Right ventricle myocardium inferior (tissue), 1 donor: ENCODE measurements around the gene SYT5. TPM values are rescaled to one million over a fixed set of nuclear protein-coding genes. Genes with fewer than 3 reads are reported as not detected.
"Not testable (repeated sequence)": the region's sequence is repeated elsewhere in the genome, so short reads cannot be mapped to it uniquely, and the experiment has no call there.

Experiments
- ATAC-seq: fragments of 200-7000 bp; cut with Tn5 transposase; one replicate; pipeline ENCODE4 v1.9.1; 2020; ENCODE audit warnings: mild to moderate bottlenecking, moderate library complexity
- DNase-seq: peaks from one replicate; pipeline ENCODE4 v3.0.0; 2021; ENCODE audit errors: missing footprints
- intact Hi-C: fragments of 100-400 bp; cut with DNase I; formaldehyde crosslinking; loops from one replicate; pipeline ENCODE4 v1.11.0; 2022
- total RNA-seq: library from RNA; stranded (reverse); fragmentation: NEBNext Ultra II Directional; extraction: Animal tissue kit (Norgen Biotek cat#: 25700); gene quantifications from one replicate; pipeline ENCODE4 v1.2.1, GENCODE V29; 2021
- donor health status: DM: no; HTN: yes; CAD: no; lungs with severe emphysema.

Gene SYT5
- total RNA-seq, 1 donor from 2014 or later, result not detected

DNA sequence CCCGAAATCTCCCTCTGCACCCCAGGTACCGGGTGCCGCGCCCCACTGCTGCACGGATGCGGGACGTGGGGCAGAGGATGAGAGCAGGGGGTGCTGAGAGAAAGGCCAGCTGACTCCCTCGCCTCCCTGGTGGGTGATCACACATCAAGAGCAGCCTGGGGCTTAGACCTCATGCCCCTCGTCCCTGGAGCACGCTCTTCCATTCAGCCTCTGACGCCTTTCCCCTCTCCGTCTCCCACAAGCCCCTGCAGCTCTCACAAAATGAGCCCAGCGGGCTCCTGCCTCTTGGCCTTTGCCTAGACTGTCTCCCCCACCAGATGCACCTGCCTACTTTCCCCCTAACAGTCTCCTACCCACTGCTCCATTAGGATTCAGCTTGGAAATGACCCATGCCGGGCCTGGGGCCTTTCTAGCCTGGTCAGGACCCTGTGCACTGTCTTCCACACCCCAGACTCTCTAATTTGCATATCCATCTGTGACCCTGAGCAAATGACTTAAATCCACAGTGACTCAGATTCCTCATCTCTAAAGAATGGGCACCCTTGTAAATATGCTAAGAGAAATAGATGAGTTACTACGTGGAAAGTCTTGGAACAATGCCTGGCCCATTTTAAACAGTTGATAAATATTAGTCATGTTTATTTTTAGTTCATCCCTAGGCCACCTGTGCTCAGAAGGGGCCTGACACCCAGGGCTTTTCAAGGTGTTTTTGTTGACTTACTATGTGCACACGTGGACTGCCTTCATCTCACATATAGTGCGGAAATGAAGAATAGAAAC lies 29.8 kb upstream of the SYT5 start:
- intact Hi-C loops, result loop anchor here (2.0 kb wide), 1 partner anchor 49 kb away; no protein-coding TSS in a partner anchor
- no peak for ATAC-seq

DNA sequence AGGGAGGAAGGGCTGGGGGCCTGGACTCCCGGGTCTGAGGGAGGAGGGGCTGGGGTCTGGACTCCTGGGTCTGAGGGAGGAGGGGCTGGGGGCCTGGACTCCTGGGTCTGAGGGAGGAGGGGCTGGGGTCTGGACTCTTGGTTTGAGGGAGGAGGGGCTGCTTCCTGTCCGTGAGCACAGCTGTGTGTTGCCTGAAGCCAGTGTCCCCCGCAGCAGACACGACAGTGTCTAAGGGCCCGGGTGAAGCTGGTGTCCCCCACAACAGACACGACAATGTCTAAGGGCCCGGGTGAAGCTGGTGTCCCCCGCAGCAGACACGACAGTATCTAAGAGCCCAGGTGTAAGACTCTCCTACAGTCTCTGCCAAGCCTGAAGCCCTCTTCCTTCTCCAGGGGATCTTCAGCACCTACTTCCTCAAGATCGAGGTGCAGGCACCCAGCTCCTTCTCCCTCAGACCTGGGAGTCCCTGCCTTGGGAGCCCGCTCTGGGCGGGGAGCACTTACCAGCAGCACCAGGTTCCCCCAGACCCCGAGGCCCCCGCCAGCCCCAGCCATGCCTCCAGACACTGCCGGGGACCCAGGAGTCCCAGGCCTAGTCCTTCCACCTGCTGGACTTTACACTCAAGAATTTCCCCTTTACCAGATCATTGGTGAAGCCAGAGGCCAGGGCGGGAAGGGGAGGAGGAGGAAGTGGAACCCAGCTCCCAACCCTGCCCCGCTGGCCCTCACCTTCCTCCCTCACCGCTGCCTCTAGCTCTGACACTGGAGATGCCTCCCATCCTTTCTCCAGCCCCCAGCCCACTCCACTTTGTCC lies 29.0 kb upstream of the SYT5 start, which contains the start of gene PTPRH:
Gene PTPRH, minus strand, starts transcription at position 622 of the 813 bp plus-strand sequence. Its CDS starts 68 bp downstream, at position 554.
- no peak for ATAC-seq
- DNase-seq, result no peak
- intact Hi-C loops, result no loop called here

More for the DNA sequence above, 29.8 kb upstream of the SYT5 start:
- no peak for DNase-seq

DNA sequence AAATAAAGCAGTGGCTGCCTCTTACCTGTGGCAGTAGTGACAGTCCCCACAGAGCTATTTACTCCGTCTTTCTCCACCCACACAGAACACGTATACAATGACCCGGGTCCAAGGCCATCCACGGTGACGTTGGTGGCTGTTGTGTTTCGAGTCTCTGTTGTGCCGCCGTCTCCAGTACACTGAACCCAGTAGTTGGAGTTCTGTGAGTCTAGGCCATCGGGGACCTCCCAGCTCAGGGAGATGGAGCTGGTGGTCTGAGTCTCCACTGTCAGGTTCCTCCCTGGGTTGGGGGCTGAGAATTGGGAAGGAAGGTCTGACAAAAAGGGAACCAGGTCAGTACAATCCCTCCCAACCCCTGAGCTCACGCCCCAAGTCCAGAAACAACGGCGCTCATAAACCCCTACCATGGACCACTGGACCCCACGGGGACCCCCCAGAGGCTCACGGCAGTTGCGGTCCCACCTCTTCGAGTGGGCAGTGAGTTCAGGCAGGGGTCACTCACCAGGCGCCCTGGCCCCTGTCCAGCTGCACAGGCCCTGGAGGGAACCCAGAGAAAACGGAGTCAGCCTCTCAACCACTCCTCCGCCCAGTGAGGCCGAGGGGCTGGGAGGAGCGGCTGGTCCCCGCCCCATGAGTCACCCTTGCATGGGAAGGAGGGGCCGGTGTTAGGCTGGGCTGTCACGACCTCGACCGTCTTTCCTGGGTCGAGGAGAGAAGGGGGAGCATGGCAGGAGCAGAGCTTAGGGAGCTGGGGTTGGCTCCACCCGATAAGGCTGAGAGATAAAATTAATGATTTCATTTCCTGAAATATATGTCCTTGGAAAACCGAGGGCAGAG lies 26.8 kb upstream of the SYT5 start:
- intact Hi-C loops, result no loop called here
- peak; percentile 78 for DNase-seq
- peak; percentile 96 for ATAC-seq

DNA sequence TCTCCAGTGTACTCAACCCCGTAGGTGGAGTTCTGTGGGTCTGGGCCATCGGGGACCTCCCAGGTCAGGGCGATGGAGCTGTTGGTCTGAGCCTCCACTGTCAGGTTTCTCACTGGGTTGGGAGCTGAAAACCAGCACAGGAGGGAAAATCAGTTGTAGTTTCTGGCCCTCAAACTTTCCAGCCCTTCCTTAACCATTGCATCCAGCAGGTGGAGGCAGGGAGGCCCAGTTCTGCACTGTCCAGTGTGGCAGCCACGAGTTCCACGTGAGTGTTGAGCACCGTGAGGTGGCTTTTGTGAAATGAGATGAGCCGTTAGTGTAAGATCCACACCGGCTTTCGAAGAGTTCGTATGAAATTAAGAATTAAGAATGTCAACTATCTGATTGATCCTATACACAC lies 22.1 kb upstream of the SYT5 start:
- intact Hi-C loops, DNase-seq: not testable (repeated sequence)

DNA sequence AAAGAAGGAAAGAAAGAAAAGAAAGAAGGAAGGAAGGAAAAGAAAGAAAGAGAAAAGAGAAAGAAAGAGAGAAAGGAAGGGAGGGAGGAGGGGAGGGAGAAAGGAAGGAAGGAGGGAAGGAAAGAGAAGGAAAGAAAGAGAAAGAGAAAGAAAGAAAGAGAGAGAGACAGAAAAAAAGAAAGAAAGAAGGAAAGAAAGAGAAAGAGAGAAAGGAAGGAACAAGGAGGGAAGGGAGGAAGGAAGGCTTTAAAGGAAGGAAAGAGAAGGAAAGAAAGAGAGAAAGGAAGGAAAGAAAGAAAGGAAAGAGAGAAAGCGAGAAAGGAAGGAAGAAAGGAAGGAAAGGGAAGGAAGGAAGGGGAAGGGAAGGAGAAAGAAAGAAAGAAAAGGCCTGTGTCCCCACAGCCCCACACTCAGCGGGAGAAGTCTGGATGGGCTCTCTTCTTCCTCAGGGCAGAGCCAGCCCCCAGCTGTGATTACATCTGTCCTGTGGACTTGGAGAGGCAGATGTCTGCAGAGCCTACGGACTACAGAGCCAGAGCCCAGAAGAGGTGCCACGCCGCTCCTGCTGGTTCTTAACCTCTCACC lies 19.6 kb upstream of the SYT5 start:
- ATAC-seq, result no peak
- no peak for DNase-seq
- intact Hi-C loops, result no loop called here

More for the DNA sequence above, 22.1 kb upstream of the SYT5 start:
- not testable (repeated sequence) for ATAC-seq

DNA sequence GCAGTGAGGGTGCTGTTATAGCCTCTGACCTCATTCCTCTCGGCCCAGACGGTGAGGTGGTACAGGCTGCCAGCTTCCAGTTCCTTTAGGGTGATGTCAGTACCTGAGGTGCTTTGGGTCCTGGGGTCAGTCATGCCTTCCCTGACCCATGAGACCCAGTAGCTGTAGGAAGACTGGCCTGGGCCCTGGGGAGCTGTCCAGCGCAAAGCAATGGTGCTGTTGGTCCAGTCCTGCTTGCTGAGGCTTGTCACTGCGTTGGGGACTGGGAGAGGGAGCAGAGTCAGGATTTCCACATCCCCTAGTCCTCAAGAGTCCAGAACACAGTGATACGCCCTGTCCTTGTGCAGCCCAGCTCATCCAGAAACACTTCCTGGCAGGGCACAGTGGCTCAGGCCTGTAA lies 18.6 kb upstream of the SYT5 start:
- ATAC-seq (no peak), DNase-seq (no peak)
- intact Hi-C loops, result no loop called here

DNA sequence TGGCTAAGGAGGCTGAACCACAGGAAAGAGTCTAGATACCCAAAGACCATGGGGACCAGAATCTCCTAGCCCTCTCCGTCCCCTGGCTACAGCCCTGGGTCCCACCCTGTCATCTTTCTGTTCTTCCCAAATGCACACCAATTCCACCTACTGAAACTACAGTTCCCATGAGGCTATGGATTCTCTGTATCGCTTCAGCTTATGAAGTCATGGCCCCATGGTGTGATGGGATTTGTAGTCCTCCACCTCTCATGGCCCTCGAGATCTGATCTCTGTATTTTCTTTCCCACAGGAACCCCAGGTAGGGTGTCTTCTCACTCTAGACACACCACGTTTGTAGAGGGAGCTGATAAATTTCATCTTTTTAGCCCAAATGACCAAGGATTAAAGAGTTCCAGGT lies 17.4 kb upstream of the SYT5 start:
- intact Hi-C loops, result no loop called here
- ATAC-seq (no peak), DNase-seq (no peak)

DNA sequence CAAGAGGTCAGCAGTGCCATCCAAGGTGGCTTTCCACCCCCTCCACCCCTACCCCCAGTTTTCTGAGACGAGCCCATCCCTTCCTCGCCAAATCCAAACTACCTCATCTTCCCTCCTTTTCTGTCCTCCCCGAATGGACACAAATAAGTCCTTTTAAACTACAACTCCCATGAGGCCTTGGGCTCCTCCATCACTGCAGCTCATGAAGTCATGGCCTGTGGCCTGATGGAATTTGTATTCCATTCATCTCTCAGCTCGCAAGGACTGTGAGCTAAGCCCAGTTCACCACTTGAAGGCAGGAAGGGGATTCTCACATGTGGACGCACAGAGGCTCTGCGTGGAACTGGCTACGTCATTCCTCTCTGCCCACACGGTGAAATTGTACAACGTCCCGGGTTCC lies 16.7 kb upstream of the SYT5 start:
- intact Hi-C loops, result no loop called here
- ATAC-seq (no peak), DNase-seq (no peak)

DNA sequence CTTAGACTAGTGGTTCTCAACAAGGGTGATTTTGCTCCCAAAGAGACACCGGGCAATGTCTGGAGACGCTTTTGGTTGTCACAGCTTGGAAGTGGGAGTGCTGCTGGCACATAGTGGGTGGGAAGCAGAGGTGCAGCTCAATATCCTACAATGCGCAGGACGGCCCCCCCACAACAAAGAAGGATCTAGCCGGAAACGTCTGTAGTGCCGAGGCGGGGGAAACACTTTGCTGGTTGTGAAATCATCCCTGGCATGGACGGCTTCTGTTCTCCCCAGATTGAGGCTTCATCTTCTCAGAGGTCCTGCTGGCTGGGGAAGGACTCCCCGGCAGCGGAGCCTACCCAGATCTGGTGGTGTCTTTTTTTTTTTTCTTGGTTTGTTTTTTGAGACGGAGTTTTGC lies 13.4 kb upstream of the SYT5 start:
- ATAC-seq, result no peak
- DNase-seq, result no peak
- intact Hi-C loops, result no loop called here

DNA sequence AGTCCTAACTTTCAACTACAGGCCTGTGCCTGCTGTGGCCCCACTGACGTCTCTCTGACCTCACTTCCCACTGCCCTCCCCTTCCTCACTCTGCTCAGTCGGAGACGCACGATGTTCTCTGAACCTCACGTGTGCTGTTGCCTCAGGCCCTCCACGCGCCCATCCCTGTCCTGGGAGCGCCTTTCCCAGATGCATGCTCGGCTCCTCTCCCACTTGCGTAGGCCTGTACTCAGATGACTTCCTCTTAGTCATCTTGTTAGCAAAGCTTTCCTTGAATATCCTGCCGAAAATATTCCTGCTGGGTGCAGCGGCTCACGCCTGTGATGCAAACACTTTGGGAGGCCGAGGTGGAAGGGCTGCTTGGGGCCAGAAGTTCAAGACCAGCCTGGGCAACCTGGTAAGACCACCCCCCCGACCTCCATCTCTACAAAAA lies 9.3 kb upstream of the SYT5 start:
- DNase-seq, result no peak

DNA sequence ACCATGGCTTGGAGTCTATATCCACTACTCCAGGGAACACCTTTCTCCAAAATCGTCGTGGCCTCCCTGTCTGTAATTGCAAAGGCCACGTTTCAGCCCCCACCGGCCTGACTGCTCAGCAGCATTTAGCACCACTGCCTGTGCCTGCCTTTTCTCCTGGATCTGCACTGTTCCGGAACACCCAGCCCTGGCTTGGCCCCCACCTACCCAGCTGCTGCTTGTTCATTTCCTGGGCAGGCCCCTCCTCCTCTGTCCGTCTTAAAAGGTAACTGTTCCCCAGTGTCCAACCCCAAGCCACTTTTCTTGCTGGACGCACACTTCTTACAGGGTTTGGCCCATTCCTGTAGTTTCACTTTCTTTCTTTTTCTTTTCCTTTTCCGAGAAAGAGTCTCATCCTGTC lies 8.5 kb upstream of the SYT5 start:
- no peak for ATAC-seq
- DNase-seq, result no peak
- intact Hi-C loops, result no loop called here

More for the DNA sequence above, 9.3 kb upstream of the SYT5 start:
- peak; percentile 44 for ATAC-seq
- intact Hi-C loops, result no loop called here

DNA sequence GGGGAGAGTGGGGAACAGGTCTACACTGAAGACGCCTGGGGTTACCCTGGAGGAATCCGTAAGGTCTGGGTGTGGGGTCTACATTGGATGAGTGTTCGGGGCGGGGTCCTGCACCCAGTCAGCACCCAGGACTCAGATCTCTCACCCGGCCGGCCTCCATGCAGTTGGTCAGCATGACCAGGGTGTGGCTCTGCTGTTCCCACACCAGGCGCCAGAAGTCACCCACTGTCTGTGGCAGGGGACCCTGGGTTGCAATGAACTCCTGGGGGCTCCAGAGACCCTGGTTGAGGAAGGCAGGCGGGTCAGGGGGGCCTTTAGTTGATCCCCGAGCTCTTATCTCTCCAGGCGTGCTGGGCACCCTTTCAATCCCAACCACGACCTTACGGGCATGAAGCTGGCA lies 6.0 kb upstream of the SYT5 start:
- intact Hi-C loops, result no loop called here
- DNase-seq (no peak), ATAC-seq (no peak)

DNA sequence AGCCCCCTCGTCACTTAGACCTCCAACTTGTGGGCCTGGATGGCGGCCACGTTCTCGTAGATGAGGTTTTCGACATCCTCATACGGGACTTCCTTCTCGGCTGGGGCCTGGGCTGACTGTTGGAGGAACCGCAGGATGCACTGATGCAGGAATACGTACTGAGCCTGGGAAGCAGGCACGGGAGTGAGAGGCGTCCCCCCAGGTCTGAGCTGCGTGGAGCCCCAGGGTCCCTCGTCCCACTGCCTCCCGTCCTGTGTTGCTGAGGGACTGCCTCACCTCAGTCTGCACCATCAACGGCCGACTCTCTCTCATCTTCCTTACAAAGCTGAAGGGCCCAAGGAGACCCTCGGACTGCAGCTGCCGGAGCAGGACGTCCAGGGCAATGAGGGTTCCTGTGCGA lies 1.7 kb upstream of the SYT5 start:
- intact Hi-C loops, result no loop called here
- no peak for DNase-seq
- ATAC-seq, result no peak

DNA sequence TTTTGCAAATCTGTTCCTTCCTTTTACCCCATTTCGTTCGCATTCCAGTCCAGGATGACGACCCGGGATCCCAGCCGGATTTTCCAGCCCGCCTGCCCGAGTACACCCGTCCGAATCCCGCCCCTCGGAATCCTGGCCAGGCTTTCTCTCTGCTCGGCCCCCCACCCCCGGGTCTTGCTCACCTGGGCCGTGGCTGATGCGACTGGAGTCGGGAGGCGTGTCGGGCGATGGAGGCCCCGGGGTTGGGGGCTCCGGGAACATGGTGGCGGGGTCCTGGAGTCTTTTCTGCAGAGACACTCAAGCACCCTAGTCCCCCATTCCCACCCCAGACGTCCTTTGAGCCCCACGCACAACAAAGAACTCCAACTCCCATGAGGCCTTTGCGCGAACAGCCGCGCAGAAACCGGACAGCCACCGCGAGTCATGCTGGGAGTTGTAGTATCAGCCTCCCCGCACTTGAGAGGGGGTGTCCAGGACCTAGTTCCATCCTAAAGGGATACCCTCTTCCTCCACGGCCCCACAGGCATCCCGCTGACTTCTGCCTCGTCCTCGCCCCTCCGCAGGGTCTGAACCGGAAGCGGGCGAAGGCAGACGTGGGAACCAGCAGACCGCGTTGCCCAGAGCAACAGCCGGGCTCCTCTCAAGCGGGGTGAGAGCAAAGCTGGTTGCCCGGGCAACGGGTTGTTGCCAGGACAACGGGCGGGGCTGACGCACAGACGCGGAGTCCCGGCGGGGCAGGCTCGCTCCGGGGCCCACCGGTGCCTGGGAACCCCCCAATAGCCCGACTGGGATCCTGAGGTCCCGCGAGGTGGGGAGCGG lies 1.1 kb downstream of the SYT5 start:
- intact Hi-C loops, result no loop called here
- DNase-seq (peak; percentile 84), ATAC-seq (peak; percentile 56)

DNA sequence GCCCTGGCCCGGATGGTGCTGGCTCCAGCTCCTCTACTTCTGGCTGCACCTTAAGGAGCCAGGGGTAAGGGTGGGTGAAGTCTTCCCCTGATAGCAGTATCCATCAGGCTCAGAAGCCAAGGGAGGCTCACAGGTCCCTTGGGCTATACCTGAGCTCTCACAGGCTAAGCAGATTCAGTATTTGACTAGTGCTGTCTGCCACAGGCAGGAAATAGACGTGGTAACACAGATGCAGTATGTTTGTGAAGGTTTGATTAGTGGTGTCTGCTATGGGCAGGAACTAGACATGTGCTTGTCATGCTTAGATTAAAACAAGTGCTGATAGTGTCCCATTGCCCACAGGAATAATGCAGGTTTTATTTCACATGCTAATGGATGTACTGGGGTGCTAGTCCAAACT lies 4.0 kb downstream of the SYT5 start:
- DNase-seq, result no peak
- intact Hi-C loops, result no loop called here

DNA sequence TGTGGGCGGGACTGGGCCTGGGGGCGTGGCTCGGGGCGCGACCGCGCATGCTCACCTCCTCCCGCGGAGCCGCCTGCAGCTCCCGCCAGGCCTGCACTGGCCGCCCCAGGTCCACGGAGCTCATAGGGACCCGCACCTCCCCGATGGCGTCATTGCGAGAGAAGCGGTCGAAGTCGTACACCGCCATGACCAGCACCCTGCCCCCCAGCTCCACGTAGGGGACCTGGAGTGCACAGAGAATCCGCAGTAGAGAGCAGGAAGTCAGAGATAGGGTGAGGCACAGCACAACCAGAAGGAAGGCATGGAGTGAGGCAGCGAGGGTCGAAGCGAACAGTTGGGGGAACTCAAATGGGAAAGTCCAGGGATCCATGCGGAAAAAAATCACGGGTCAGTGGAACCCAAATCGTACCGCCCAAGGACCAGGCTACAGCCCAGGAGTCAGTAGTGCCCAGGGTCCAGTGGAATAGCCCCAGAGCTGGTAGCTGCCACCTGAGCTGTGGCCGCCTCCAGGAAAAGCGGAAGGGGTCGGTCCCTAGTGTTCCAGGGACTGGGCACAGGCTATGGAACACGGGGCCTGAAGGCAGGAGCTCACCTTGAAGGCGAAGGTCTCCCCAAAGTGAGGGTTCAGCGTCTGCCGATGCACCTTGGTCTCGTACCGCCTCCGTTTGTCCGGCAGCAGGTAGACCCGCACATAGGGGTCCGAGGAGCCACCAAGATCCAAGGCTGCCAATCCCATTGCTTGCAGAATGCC lies 4.8 kb downstream of the SYT5 start:
- intact Hi-C loops, result no loop called here
- peak; percentile 58 for DNase-seq
- no peak for ATAC-seq

More for the DNA sequence above, 4.0 kb downstream of the SYT5 start:
- ATAC-seq, result no peak

DNA sequence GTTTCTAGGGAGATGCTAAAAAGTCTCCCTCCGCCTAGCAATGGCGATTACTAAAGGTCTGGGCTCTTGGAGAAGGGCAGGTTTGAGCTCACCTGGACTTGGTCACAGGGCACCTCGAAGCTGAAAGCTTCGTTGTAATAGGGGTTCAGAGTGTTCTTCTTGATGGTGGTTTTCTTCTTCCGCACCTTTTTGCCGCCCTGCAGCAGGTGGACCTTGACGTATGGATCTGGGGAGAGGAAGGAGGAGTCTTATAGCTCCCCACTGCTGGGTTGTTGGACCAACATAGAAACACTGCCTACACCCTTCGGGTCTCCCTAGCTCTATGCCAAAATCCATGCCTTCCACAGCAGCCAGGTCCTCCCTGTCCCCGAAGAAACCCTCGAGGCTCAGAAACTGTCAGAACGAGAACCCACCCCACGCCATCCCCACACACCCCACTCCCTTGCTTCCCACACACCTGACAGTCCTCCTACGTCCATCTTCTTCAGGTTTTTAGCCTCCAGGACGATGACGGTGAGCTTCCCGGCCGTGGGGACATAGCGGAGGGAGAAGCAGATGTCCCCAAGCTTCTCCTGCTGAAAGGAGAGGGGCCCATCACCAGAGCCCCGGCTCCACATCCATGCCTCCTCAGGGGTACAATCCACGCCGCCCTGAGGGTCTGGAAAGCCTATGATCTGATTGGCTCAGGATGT lies 5.5 kb downstream of the SYT5 start:
- intact Hi-C loops, result no loop called here
- DNase-seq (no peak), ATAC-seq (no peak)
